Liver (tissue), 9 donors: ENCODE data around the gene TRMT2A. TPM values are rescaled to one million over a fixed set of nuclear protein-coding genes. Genes with fewer than 3 reads are reported as not detected.

Experiments
- DNase-seq: peaks from one replicate; pipeline ENCODE4 v3.0.0-alpha.2; 2017; ENCODE audit warnings: low spot score
- H3K27ac ChIP-seq, 2 donors: one replicate each; pipeline ENCODE4 v1.7.0; 2013; ENCODE audit warnings: inconsistent platforms in 2 of 2, low read length in 2 of 2, control low read depth in 1 of 2, low read depth in 1 of 2, mild to moderate bottlenecking in 1 of 2
- H3K27me3 ChIP-seq, 4 donors: one replicate each; pipeline versions ENCODE4 v1.6.1 to v1.7.0; 2013; ENCODE audit warnings: low read length in 3 of 4, inconsistent platforms in 1 of 4, mild to moderate bottlenecking in 1 of 4, moderate library complexity in 1 of 4; ENCODE audit not compliant: control insufficient read depth in 4 of 4, insufficient read depth in 4 of 4
- H3K36me3 ChIP-seq, 4 donors: one replicate each; pipeline versions ENCODE4 v1.6.1 to v1.7.0; 2013; ENCODE audit warnings: low read length in 3 of 4, mild to moderate bottlenecking in 3 of 4, low read depth in 1 of 4, moderate library complexity in 1 of 4; ENCODE audit not compliant: control insufficient read depth in 4 of 4, insufficient read depth in 3 of 4
- H3K4me1 ChIP-seq, 4 donors: one replicate each; pipeline versions ENCODE4 v1.6.1 to v1.7.0; 2013; ENCODE audit warnings: low read length in 3 of 4, mild to moderate bottlenecking in 3 of 4, moderate library complexity in 1 of 4; ENCODE audit not compliant: control insufficient read depth in 4 of 4, insufficient read depth in 4 of 4
- H3K4me3 ChIP-seq, 3 donors: one replicate each; pipeline versions ENCODE4 v1.6.1 to v1.7.0; 2013; ENCODE audit warnings: low read length in 3 of 3, control low read depth in 1 of 3, low read depth in 1 of 3, mild to moderate bottlenecking in 1 of 3
- H3K9ac ChIP-seq, 2 donors: one replicate each; pipeline ENCODE4 v1.7.0; 2013; ENCODE audit warnings: low read length in 2 of 2, mild to moderate bottlenecking in 2 of 2, moderate library complexity in 2 of 2, control low read depth in 1 of 2, low read depth in 1 of 2
- H3K9me3 ChIP-seq, 4 donors: one replicate each; pipeline versions ENCODE4 v1.6.1 to v1.7.0; 2013; ENCODE audit warnings: low read length in 3 of 4; ENCODE audit not compliant: control insufficient read depth in 4 of 4
- EGR1 ChIP-seq, 2 donors: IDR thresholded peaks; 2 replicates each; pipeline ENCODE4 v1.6.1; 2016 to 2018; ENCODE audit warnings: antibody characterized with exemption in 2 of 2, low read depth in 2 of 2
- FOXA1 ChIP-seq: IDR thresholded peaks from 2 replicates; pipeline ENCODE4 v1.6.1; 2016; ENCODE audit warnings: antibody characterized with exemption
- FOXA2 ChIP-seq: IDR thresholded peaks from 2 replicates; pipeline ENCODE4 v1.6.1; 2016; ENCODE audit warnings: antibody characterized with exemption
- GABPA ChIP-seq, 2 donors: IDR thresholded peaks in 1 of 2; conservative IDR thresholded peaks in 1 of 2; 2 replicates each; pipeline ENCODE4 v1.6.1; 2016; ENCODE audit warnings: antibody characterized with exemption in 2 of 2, mild to moderate bottlenecking in 1 of 2, moderate library complexity in 1 of 2
- HNF4A ChIP-seq, 2 donors: conservative IDR thresholded peaks; 2 replicates each; pipeline ENCODE4 v1.6.1; 2016; ENCODE audit warnings: antibody characterized with exemption in 2 of 2, mild to moderate bottlenecking in 2 of 2
- HNF4G ChIP-seq: IDR thresholded peaks from 2 replicates; pipeline ENCODE4 v1.6.1; 2016; ENCODE audit warnings: antibody characterized with exemption
- JUND ChIP-seq, 2 donors: IDR thresholded peaks; 2 replicates each; pipeline ENCODE4 v1.6.1; 2016; ENCODE audit warnings: antibody characterized with exemption in 2 of 2
- NR2F2 ChIP-seq: IDR thresholded peaks from 2 replicates; pipeline ENCODE4 v1.6.1; 2016; ENCODE audit warnings: antibody characterized with exemption
- RAD21 ChIP-seq, 2 donors: IDR thresholded peaks; 2 replicates each; pipeline ENCODE4 v1.6.1; 2016; ENCODE audit warnings: antibody characterized with exemption in 2 of 2, mild to moderate bottlenecking in 2 of 2
- RXRA ChIP-seq, 2 donors: IDR thresholded peaks; 2 replicates each; pipeline ENCODE4 v1.6.1; 2017 to 2018; ENCODE audit warnings: antibody characterized with exemption in 2 of 2, mild to moderate bottlenecking in 1 of 2
- SP1 ChIP-seq: IDR thresholded peaks from 2 replicates; pipeline ENCODE4 v1.6.1; 2018; ENCODE audit warnings: antibody characterized with exemption, mild to moderate bottlenecking
- TAF1 ChIP-seq: conservative IDR thresholded peaks from 2 replicates; pipeline ENCODE4 v1.6.1; 2016; ENCODE audit warnings: antibody characterized with exemption, mild to moderate bottlenecking
- YY1 ChIP-seq: IDR thresholded peaks from 2 replicates; pipeline ENCODE4 v1.6.1; 2016; ENCODE audit warnings: antibody characterized with exemption, mild to moderate bottlenecking
- WGBS: extraction: QIAGEN DNeasy Blood & Tissue Kit; methylation state at CpG from one replicate; pipeline ENCODE4 v1.1.7; 2013; 5-methylcytosine and 5-hydroxymethylcytosine counted together
- polyA plus RNA-seq, 2 donors: library from polyadenylated mRNA; stranded (reverse) in 1 of 2; unstranded in 1 of 2; fragments of 200-250 nt in 1 of 2; fragments of >200 nt in 1 of 2; fragmentation: Nextera tagmentation in 1 of 2; extraction: Ambion mirVana in 1 of 2; gene quantifications; one replicate each; pipeline versions ENCODE4 v1.2.1 to v1.2.3, GENCODE V29; 2013 to 2015
- total RNA-seq, 2 donors: library from RNA; depleted of rRNA; stranded (reverse); fragments of >200 nt; gene quantifications; one replicate each; pipeline ENCODE4 v1.2.3, GENCODE V29; 2014
- TF ChIP-seq, protein P1 (sequence below): IDR thresholded peaks from 2 replicates; pipeline ENCODE4 v1.6.1; 2016; ENCODE audit warnings: antibody characterized with exemption
- TF ChIP-seq, protein P2 (sequence below): IDR thresholded peaks from 2 replicates; pipeline ENCODE4 v1.6.1; 2016; ENCODE audit warnings: antibody characterized with exemption
- TF ChIP-seq, protein P3 (sequence below): IDR thresholded peaks from 2 replicates; pipeline ENCODE4 v1.6.1; 2016; ENCODE audit warnings: antibody characterized with exemption, mild to moderate bottlenecking
- TF ChIP-seq, protein P4 (sequence below): IDR thresholded peaks from 2 replicates; pipeline ENCODE4 v1.6.1; 2016; ENCODE audit warnings: antibody characterized with exemption
- TF ChIP-seq, protein P5 (sequence below): fragments of 150-350 bp; IDR thresholded peaks from 2 replicates; pipeline ENCODE4 v1.5.1; 2017; ENCODE audit warnings: improper control_type of control experiment, low read depth, low read length; ENCODE audit not compliant: missing input control
- donor health status: healthy.
- donor health status: healthy.
- donor health status: healthy.
- donor health status: healthy.
- donor health status: healthy.

The TRMT2A gene
- total and polyA plus RNA-seq, 4 donors = 19.9 to 32.9 (median 25.2) TPM

DNA sequence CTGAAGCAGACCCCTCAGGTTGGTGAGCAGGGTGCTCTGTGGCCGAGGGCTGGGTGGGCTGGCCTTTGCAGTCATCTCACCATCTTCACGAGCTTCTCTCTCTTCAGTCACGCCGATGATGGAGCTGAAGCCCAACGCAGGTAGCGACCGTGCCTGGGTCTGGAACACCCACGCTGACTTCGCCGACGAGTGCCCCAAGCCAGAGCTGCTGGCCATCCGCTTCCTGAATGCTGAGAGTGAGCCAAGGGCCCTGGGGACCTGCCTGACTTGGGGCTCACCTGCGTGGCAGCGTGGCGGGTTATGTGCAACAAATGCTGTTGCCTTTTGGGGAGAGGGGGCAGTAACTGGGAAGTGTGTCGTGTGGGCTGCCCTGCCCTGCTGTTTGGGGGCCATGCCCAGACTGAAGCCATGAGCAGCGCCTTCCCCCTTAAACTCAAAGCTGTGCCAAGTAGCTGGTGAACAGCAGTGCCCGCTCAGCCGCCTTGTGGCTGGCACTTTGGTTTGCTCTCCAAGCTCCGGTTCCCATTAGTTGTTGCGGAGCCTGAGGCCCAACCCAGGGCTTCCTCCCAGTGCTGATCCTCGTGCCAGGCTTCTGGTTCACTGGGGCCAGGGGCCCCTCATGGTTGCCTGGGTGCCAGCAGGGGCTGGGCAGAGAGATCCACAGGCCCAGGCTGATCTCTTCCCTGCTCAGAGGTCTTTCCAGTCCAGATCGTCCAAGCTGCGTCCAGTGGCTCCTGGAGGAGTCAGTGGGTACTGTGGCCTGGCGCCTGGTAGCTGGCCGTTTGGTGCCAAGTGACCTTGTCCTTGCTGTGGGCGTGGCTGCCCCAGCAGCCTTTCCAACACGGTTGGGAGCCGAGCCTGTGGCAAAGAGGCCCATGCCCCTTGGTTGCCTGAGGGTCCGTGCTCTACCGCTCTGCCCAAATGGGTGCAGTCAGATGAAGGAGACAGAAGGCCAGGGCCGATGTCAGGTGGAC is 8.5 kb upstream of the TRMT2A start (continued):
- TF ChIP-seq, protein P1, sequence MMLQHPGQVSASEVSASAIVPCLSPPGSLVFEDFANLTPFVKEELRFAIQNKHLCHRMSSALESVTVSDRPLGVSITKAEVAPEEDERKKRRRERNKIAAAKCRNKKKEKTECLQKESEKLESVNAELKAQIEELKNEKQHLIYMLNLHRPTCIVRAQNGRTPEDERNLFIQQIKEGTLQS = no peak
- no peak for TF ChIP-seq HNF4G
- TF ChIP-seq JUND (IDR thresholded peaks at IDR 0.05) = no peak
- peak; percentile 53 to 65 for TF ChIP-seq HNF4A (conservative IDR thresholded peaks at IDR 0.05)
- TF ChIP-seq, protein P2, sequence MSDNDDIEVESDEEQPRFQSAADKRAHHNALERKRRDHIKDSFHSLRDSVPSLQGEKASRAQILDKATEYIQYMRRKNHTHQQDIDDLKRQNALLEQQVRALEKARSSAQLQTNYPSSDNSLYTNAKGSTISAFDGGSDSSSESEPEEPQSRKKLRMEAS = no peak
- no peak for TF ChIP-seq TAF1

DNA sequence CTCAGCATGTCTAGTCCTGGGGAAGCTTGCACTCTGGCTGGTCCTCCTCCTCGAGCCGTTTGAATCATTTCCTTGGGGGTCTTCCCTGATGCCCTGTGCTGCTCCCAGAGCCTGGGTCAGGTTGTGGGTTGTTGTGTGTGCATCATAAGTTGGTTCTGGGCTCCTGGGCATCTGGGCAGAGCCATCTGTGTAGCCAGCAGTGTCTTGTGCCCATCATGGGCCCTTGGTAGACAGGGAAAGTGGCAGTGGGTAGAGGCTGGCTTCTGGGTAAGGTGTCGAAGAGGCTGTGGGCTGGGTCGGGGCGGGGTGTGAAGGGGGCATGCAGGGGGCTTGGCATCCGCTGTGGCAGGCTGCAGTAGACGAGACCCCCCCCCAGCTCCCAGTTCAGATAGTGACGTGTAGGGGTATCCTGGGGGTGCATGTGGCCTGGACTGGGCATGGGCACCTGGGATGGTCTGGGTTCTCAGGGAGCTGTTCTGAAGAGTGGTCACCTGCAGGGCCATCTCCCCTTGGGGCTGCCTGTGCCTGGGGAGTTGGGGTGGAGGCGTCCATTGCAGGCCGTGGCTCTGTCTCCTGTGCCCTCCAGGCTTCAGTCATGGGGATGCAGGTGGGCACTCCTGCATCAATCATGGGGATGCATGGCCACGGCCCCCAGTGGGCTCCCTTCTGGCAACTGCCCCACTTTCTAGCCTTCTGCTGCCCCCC is 7.2 kb upstream of the TRMT2A start:
- 94% methylated on average over 11 of the region's 11 CpGs for WGBS
- H3K36me3 ChIP-seq = peaks cover 9 to 41% (median 19%) of the 10 kb centered on the region in 4 donors
- DNase-seq = no peak

More for the DNA sequence above, 7.2 kb upstream of the TRMT2A start:
- no peak overlapping the region for H3K4me3 ChIP-seq
- no peak overlapping the region for H3K27ac ChIP-seq
- peaks cover 5 to 71% (median 54%) of the 10 kb centered on the region in 4 donors for H3K4me1 ChIP-seq
- TF ChIP-seq, protein P1 = no peak
- TF ChIP-seq RAD21 (IDR thresholded peaks at IDR 0.05) (no peak), SP1 (no peak), FOXA1 (no peak), GABPA (IDR thresholded peaks at IDR 0.05 in 1 of 2, conservative IDR thresholded peaks at IDR 0.05 in 1 of 2) (no peak), HNF4G (no peak), RXRA (IDR thresholded peaks at IDR 0.05) (no peak), EGR1 (IDR thresholded peaks at IDR 0.05; ENCODE audit: low read depth in 2 of 2) (no peak), NR2F2 (no peak), YY1 (no peak), FOXA2 (no peak), JUND (IDR thresholded peaks at IDR 0.05) (no peak), TAF1 (no peak), HNF4A (conservative IDR thresholded peaks at IDR 0.05) (no peak)
- TF ChIP-seq, protein P3, sequence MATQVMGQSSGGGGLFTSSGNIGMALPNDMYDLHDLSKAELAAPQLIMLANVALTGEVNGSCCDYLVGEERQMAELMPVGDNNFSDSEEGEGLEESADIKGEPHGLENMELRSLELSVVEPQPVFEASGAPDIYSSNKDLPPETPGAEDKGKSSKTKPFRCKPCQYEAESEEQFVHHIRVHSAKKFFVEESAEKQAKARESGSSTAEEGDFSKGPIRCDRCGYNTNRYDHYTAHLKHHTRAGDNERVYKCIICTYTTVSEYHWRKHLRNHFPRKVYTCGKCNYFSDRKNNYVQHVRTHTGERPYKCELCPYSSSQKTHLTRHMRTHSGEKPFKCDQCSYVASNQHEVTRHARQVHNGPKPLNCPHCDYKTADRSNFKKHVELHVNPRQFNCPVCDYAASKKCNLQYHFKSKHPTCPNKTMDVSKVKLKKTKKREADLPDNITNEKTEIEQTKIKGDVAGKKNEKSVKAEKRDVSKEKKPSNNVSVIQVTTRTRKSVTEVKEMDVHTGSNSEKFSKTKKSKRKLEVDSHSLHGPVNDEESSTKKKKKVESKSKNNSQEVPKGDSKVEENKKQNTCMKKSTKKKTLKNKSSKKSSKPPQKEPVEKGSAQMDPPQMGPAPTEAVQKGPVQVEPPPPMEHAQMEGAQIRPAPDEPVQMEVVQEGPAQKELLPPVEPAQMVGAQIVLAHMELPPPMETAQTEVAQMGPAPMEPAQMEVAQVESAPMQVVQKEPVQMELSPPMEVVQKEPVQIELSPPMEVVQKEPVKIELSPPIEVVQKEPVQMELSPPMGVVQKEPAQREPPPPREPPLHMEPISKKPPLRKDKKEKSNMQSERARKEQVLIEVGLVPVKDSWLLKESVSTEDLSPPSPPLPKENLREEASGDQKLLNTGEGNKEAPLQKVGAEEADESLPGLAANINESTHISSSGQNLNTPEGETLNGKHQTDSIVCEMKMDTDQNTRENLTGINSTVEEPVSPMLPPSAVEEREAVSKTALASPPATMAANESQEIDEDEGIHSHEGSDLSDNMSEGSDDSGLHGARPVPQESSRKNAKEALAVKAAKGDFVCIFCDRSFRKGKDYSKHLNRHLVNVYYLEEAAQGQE = no peak
- TF ChIP-seq, protein P4, sequence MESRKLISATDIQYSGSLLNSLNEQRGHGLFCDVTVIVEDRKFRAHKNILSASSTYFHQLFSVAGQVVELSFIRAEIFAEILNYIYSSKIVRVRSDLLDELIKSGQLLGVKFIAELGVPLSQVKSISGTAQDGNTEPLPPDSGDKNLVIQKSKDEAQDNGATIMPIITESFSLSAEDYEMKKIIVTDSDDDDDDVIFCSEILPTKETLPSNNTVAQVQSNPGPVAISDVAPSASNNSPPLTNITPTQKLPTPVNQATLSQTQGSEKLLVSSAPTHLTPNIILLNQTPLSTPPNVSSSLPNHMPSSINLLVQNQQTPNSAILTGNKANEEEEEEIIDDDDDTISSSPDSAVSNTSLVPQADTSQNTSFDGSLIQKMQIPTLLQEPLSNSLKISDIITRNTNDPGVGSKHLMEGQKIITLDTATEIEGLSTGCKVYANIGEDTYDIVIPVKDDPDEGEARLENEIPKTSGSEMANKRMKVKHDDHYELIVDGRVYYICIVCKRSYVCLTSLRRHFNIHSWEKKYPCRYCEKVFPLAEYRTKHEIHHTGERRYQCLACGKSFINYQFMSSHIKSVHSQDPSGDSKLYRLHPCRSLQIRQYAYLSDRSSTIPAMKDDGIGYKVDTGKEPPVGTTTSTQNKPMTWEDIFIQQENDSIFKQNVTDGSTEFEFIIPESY = no peak
- TF ChIP-seq, protein P2 = no peak
- TF ChIP-seq, protein P5, sequence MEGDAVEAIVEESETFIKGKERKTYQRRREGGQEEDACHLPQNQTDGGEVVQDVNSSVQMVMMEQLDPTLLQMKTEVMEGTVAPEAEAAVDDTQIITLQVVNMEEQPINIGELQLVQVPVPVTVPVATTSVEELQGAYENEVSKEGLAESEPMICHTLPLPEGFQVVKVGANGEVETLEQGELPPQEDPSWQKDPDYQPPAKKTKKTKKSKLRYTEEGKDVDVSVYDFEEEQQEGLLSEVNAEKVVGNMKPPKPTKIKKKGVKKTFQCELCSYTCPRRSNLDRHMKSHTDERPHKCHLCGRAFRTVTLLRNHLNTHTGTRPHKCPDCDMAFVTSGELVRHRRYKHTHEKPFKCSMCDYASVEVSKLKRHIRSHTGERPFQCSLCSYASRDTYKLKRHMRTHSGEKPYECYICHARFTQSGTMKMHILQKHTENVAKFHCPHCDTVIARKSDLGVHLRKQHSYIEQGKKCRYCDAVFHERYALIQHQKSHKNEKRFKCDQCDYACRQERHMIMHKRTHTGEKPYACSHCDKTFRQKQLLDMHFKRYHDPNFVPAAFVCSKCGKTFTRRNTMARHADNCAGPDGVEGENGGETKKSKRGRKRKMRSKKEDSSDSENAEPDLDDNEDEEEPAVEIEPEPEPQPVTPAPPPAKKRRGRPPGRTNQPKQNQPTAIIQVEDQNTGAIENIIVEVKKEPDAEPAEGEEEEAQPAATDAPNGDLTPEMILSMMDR = no peak
- no peaks in the 10 kb centered on the region for H3K27me3 ChIP-seq
- H3K9me3 ChIP-seq = no peaks in the 10 kb centered on the region
- H3K9ac ChIP-seq = no peak overlapping the region
